A673 (cell line): ENCODE data around the gene STXBP5L. TPM values are rescaled to one million over a fixed set of nuclear protein-coding genes. Genes with fewer than 3 reads are reported as not detected.

Experiments
- BruUV-seq: library from RNA; stranded (reverse); fragments of 400-500 nt; replicated peaks from 2 replicates; lab custom pipeline; 2021; lab: Mats Ljungman, UMichigan
- CTCF ChIA-PET: fragments of 300-600 bp; sonication (Branson Sonifier 250); formaldehyde crosslinking; loops from one replicate; lab custom pipeline; 2022; ENCODE audit warnings: antibody characterized with exemption; lab: Charles Lee
- POLR2A ChIA-PET: fragments of 300-600 bp; sonication (Branson Sonifier 250); formaldehyde crosslinking; loops from one replicate; lab custom pipeline; 2022; ENCODE audit warnings: antibody characterized with exemption; ENCODE audit not compliant: low non-redundant PET; lab: Charles Lee
- DNase-seq: peaks from one replicate; pipeline ENCODE4 v3.0.0-alpha.2; 2015; ENCODE audit warnings: low spot score
- H3K27ac ChIP-seq: fragments of 200-600 bp; sonication (generic); 2 replicates; pipeline ENCODE4 v1.5.1; 2016; ENCODE audit warnings: mixed run types, low read depth, mild to moderate bottlenecking, mixed read lengths, antibody characterized with exemption, low read length; ENCODE audit not compliant: poor library complexity, severe bottlenecking
- H3K27me3 ChIP-seq: fragments of 200-600 bp; sonication (generic); replicated peaks from 2 replicates; pipeline ENCODE4 v1.6.1; 2017; ENCODE audit warnings: mixed run types, low read depth, mild to moderate bottlenecking, mixed read lengths, antibody characterized with exemption, low read length; ENCODE audit not compliant: insufficient read depth, poor library complexity
- H3K36me3 ChIP-seq: fragments of 200-600 bp; sonication (generic); 2 replicates; pipeline ENCODE4 v1.6.1; 2016; ENCODE audit warnings: mixed run types, mild to moderate bottlenecking, mixed read lengths, antibody characterized with exemption, low read length; ENCODE audit not compliant: insufficient read depth, poor library complexity, severe bottlenecking
- H3K4me1 ChIP-seq: fragments of 200-600 bp; sonication (generic); 2 replicates; pipeline ENCODE4 v1.6.1; 2017; ENCODE audit warnings: mixed run types, mild to moderate bottlenecking, mixed read lengths, antibody characterized with exemption, low read length; ENCODE audit not compliant: insufficient read depth, poor library complexity, severe bottlenecking
- H3K4me3 ChIP-seq: fragments of 200-600 bp; sonication (generic); 2 replicates; pipeline ENCODE4 v1.5.1; 2016; ENCODE audit warnings: low read depth, mixed run types, mild to moderate bottlenecking, mixed read lengths, low read length; ENCODE audit not compliant: poor library complexity, severe bottlenecking
- H3K9me3 ChIP-seq: fragments of 200-600 bp; sonication (generic); 2 replicates; pipeline ENCODE4 v1.6.1; 2016; ENCODE audit warnings: mixed run types, low read depth, mild to moderate bottlenecking, mixed read lengths, antibody characterized with exemption, low read length; ENCODE audit not compliant: poor library complexity, severe bottlenecking
- CTCF ChIP-seq: fragments of 300-800, 200-600 bp; sonication (generic); conservative IDR thresholded peaks from 2 replicates; pipeline ENCODE4 v1.5.1; 2017; ENCODE audit warnings: low read depth, mild to moderate bottlenecking, antibody characterized with exemption, low read length, moderate library complexity, mixed read lengths
- EZH2 ChIP-seq: fragments of 200-600 bp; sonication (generic); IDR thresholded peaks from 2 replicates; pipeline ENCODE4 v1.6.1; 2017; ENCODE audit warnings: borderline replicate concordance, low read depth, mild to moderate bottlenecking, mixed read lengths, antibody characterized with exemption, low read length; ENCODE audit not compliant: poor library complexity, severe bottlenecking
- intact Hi-C: fragments of 100-400 bp; cut with micrococcal nuclease; formaldehyde crosslinking; loops from one replicate; pipeline ENCODE4 v1.10.0; 2022; ENCODE audit not compliant: unreplicated experiment
- microRNA-seq: library from miRNA; unstranded; fragments of <30 nt; microRNA quantifications from one replicate; pipeline ENCODE4 v1.2.0, GENCODE V29; 2021
- total RNA-seq: library from RNA; stranded (reverse); gene quantifications from 2 replicates; pipeline ENCODE4 v1.2.3, GENCODE V29; 2021

The STXBP5L gene
- total RNA-seq, 1 experiment from 2014 or later = not detected

- POLR2A ChIA-PET = no interaction called here
These were observed 555.7 kb downstream of the STXBP5L start for GRCh38 chr3:121463745-121464144.

GRCh38 chr3:121467085-121467484 lies 559.1 kb downstream of the STXBP5L start:
- BruUV-seq = no TSS peak
- DNase-seq = no peak
- H3K4me1 ChIP-seq = no peaks in the 10 kb centered on the region
- CTCF ChIA-PET = no interaction called here
- H3K4me3 ChIP-seq = no peak overlapping the region
- POLR2A ChIA-PET = no interaction called here
- no peak overlapping the region for H3K27ac ChIP-seq
- H3K9me3 ChIP-seq = no peaks in the 10 kb centered on the region
- no peaks in the 10 kb centered on the region for H3K27me3 ChIP-seq
- H3K36me3 ChIP-seq = peaks cover 39% of the 10 kb centered on the region
- intact Hi-C loops = no loop called here
- no peak for TF ChIP-seq EZH2
- no peak for TF ChIP-seq CTCF

More at GRCh38 chr3:121463745-121464144, 555.7 kb downstream of the STXBP5L start:
- peaks cover 48% of the 10 kb centered on the region for H3K36me3 ChIP-seq
- intact Hi-C loops = no loop called here
- no peaks in the 10 kb centered on the region for H3K27me3 ChIP-seq
- H3K27ac ChIP-seq = no peak overlapping the region
- no peaks in the 10 kb centered on the region for H3K9me3 ChIP-seq
- H3K4me3 ChIP-seq = no peak overlapping the region
- no peak for DNase-seq
- H3K4me1 ChIP-seq = no peaks in the 10 kb centered on the region
- BruUV-seq = no TSS peak
- TF ChIP-seq CTCF (no peak), EZH2 (no peak)
- CTCF ChIA-PET = no interaction called here

GRCh38 chr3:121473001-121473400 lies 565.0 kb downstream of the STXBP5L start:
- Histone ChIP-seq H3K27ac (no peak overlapping the region), H3K27me3 (no peaks in the 10 kb centered on the region), H3K36me3 (peaks cover 45% of the 10 kb centered on the region), H3K9me3 (no peaks in the 10 kb centered on the region), H3K4me1 (no peaks in the 10 kb centered on the region), H3K4me3 (no peak overlapping the region)
- POLR2A ChIA-PET = no interaction called here
- intact Hi-C loops = no loop called here
- DNase-seq = no peak
- CTCF ChIA-PET = no interaction called here
- no TSS peak for BruUV-seq
- TF ChIP-seq CTCF (no peak), EZH2 (no peak)

Small RNA genes within 50 kb of the gene (microRNA-seq; reads per million reads assigned to microRNA genes)
- not detected for gene MIR5682

Other genes starting within 250 kb of the STXBP5L start
- gene HGD, start 226.0 kb upstream of the STXBP5L start, total RNA-seq = 0.28 and 0.42 TPM in 2 replicates
- gene RABL3, start 165.7 kb upstream of the STXBP5L start, total RNA-seq = 16.5 and 18.2 TPM in 2 replicates
- 21.7 and 24.3 TPM in 2 replicates for gene GTF2E1, start 165.5 kb upstream of the STXBP5L start, total RNA-seq